Heart left ventricle (tissue), 13 donors: ENCODE data around the gene MYO5B.

Experiments
- CTCF ChIP-seq, 12 donors: fragments of 200-600 bp; sonication (generic) in 4 of 12; IDR thresholded peaks; one replicate each; pipeline versions ENCODE4 v1.5.0 to v1.8.0; 2018 to 2022; ENCODE audit warnings: antibody characterized with exemption in 12 of 12, mild to moderate bottlenecking in 5 of 12
- POLR2A ChIP-seq, 2 donors: fragments of 450-650 bp; IDR thresholded peaks; one replicate each; pipeline ENCODE4 v1.6.1; 2017; ENCODE audit warnings: antibody characterized with exemption in 2 of 2, mild to moderate bottlenecking in 2 of 2, moderate library complexity in 2 of 2
- donor health status: ischemic (EF 13 %, LVEDD 7.1; RV severe dilation, severe dysfunction).
- donor health status: DM: no; HTN: yes; CAD: no.
- donor health status: DM: no; HTN: no; CAD: no.
- donor health status: ischemic (EF 25% LVEDD 6.9; RV normal size, moderate dysfunction).
- donor health status: ischemic (EF 25% LVEDD 5.7; RV mildly dilated, moderate dysfunction).
- donor health status: ischemic (EF 35%, LVEDD 5.7; RV mildly dilated, moderate dysfunction).
- donor health status: nonischemic (EF 11% LVEDD 7.7; RV severe dilation, severe dysfunction).
- donor health status: DM: yes; HTN: yes; CAD: no.
- donor health status: PGD.
- donor health status: ischemic (EF 29% LVEDD 5.4; RV normal size, mild dysfunction).
- donor health status: nonischemic (EF 23%, LVEDD 6.1; RV moderate dilation, normal function).

- TF ChIP-seq POLR2A (IDR thresholded peaks at IDR 0.05) (no peak), CTCF (IDR thresholded peaks at IDR 0.05) (no peak)
Observed at GRCh38 chr18:50076277-50076676, 118.7 kb downstream of the MYO5B start.
